HCT116 (cell line): Measurements from ENCODE around the gene IFITM2. TPM values are rescaled to one million over a fixed set of nuclear protein-coding genes. Genes with fewer than 3 reads are reported as not detected.
"Not testable (repeated sequence)": the region's sequence is repeated elsewhere in the genome, so short reads cannot be mapped to it uniquely, and the experiment has no call there.

Source experiments
- ATAC-seq: fragments of 200-7000 bp; cut with Tn5 transposase; 2 replicates; pipeline ENCODE4 v1.9.1; 2020; ENCODE audit warnings: mild to moderate bottlenecking, moderate library complexity
- BruUV-seq: library from RNA; stranded (reverse); fragments of 400-500 nt; replicated peaks from 2 replicates; lab custom pipeline; 2021; lab: Mats Ljungman, UMichigan
- CTCF ChIA-PET: fragments of 300-600 bp; sonication (Branson Sonifier 250); formaldehyde crosslinking; loops from one replicate; lab custom pipeline; 2021; ENCODE audit warnings: antibody characterized with exemption; lab: Charles Lee
- POLR2A ChIA-PET: fragments of 300-600, 350-600 bp; sonication (Branson Sonifier 250); formaldehyde crosslinking; loops from one replicate; lab custom pipeline; 2021; ENCODE audit warnings: antibody characterized with exemption; lab: Charles Lee
- RAD21 ChIA-PET, 2 experiments: fragments of 300-600 bp; sonication (Branson Sonifier 250); formaldehyde crosslinking; loops; one replicate each; lab custom pipeline; 2023; ENCODE audit warnings: low total read pairs in 2 of 2; ENCODE audit not compliant: uncharacterized antibody in 2 of 2, unreplicated experiment in 2 of 2, low non-redundant PET in 1 of 2; lab: Charles Lee
- DNase-seq: peaks from one replicate; pipeline ENCODE4 v3.0.0-alpha.2; 2010; ENCODE audit warnings: low read depth, low spot score
- H2AFZ ChIP-seq: fragments of 200-600 bp; shearing (Covaris generic), sonication (generic); 2 replicates; pipeline ENCODE4 v1.6.1; 2017; ENCODE audit warnings: low read depth, mixed run types, mixed read lengths, antibody characterized with exemption, low read length; ENCODE audit not compliant: poor library complexity, severe bottlenecking
- H3K27ac ChIP-seq: 2 replicates; pipeline ENCODE4 v1.5.1; 2012; ENCODE audit warnings: low read depth, low read length
- H3K27me3 ChIP-seq: fragments of 200-600 bp; sonication (generic); 2 replicates; pipeline ENCODE4 v1.6.1; 2016; ENCODE audit warnings: mixed run types, low read length, mixed read lengths; ENCODE audit not compliant: insufficient read depth
- H3K36me3 ChIP-seq, 2 experiments: fragments of 200-500 bp in 1 of 2; fragments of 200-600 bp in 1 of 2; sonication (Bioruptor generic) in 1 of 2; sonication (generic) in 1 of 2; 2 replicates each; pipeline versions ENCODE4 v1.5.1 to v1.6.1; 2014 to 2016; ENCODE audit warnings: low read length in 2 of 2, inconsistent platforms in 1 of 2, mixed read lengths in 1 of 2, mixed run types in 1 of 2; ENCODE audit not compliant: insufficient read depth in 2 of 2, control insufficient read depth in 1 of 2
- H3K4me1 ChIP-seq, 2 experiments: fragments of 200-600 bp in 1 of 2; sonication (generic) in 1 of 2; 2 replicates each; pipeline versions ENCODE4 v1.5.1 to v1.6.1; 2012 to 2017; ENCODE audit warnings: low read length in 2 of 2, inconsistent platforms in 1 of 2, mild to moderate bottlenecking in 1 of 2, mixed read lengths in 1 of 2, mixed run types in 1 of 2, moderate library complexity in 1 of 2; ENCODE audit not compliant: insufficient read depth in 2 of 2, control insufficient read depth in 1 of 2
- H3K4me2 ChIP-seq: fragments of 200-600 bp; sonication (generic); 2 replicates; pipeline ENCODE4 v1.6.1; 2017; ENCODE audit warnings: mixed run types, low read length, mixed read lengths
- H3K4me3 ChIP-seq, 2 experiments: fragments of 200-600 bp in 1 of 2; sonication (generic) in 1 of 2; replicated peaks in 1 of 2; 2 replicates each; pipeline ENCODE4 v1.5.1; 2011 to 2016; ENCODE audit warnings: low read length in 2 of 2, control low read depth in 1 of 2, low read depth in 1 of 2, mild to moderate bottlenecking in 1 of 2, mixed read lengths in 1 of 2, mixed run types in 1 of 2
- H3K79me2 ChIP-seq: fragments of 200-600 bp; sonication (generic); 2 replicates; pipeline ENCODE4 v1.6.1; 2017; ENCODE audit warnings: mild to moderate bottlenecking, mixed run types, low read length, moderate library complexity, mixed read lengths; ENCODE audit not compliant: insufficient read depth
- H3K9ac ChIP-seq: fragments of 200-600 bp; sonication (generic); 2 replicates; pipeline ENCODE4 v1.6.1; 2016; ENCODE audit warnings: low read length, mixed read lengths
- H3K9me2 ChIP-seq: fragments of 200-600 bp; sonication (generic), shearing (Covaris generic); 2 replicates; pipeline ENCODE4 v1.6.1; 2017; ENCODE audit warnings: mixed run types, mild to moderate bottlenecking, moderate library complexity; ENCODE audit not compliant: insufficient read depth
- H3K9me3 ChIP-seq, 2 experiments: fragments of 200-500 bp in 1 of 2; fragments of 200-600 bp in 1 of 2; sonication (Bioruptor generic) in 1 of 2; sonication (generic) in 1 of 2; 2 replicates each; pipeline ENCODE4 v1.6.1; 2014 to 2017; ENCODE audit warnings: low read length in 2 of 2, mixed read lengths in 2 of 2, inconsistent platforms in 1 of 2, low read depth in 1 of 2, mild to moderate bottlenecking in 1 of 2, mixed run types in 1 of 2, moderate library complexity in 1 of 2; ENCODE audit not compliant: control insufficient read depth in 1 of 2, insufficient read depth in 1 of 2
- H4K20me1 ChIP-seq: fragments of 200-600 bp; sonication (generic), shearing (Covaris generic); 2 replicates; pipeline ENCODE4 v1.6.1; 2017; ENCODE audit warnings: mixed run types, mild to moderate bottlenecking, moderate library complexity; ENCODE audit not compliant: insufficient read depth
- EZH2phosphoT487 ChIP-seq: fragments of 200-600 bp; IDR thresholded peaks from 2 replicates; pipeline ENCODE4 v1.6.1; 2018; ENCODE audit warnings: antibody characterized with exemption, borderline replicate concordance
- FOSL1 ChIP-seq: IDR thresholded peaks from 2 replicates; pipeline ENCODE4 v1.6.1; 2012; ENCODE audit warnings: low read depth
- POLR2AphosphoS5 ChIP-seq: IDR thresholded peaks from 2 replicates; pipeline ENCODE4 v1.6.1; 2011; ENCODE audit warnings: mild to moderate bottlenecking, low read depth, low read length, moderate library complexity
- SIN3A ChIP-seq: IDR thresholded peaks from 2 replicates; pipeline ENCODE4 v1.6.1; 2012; ENCODE audit warnings: low read depth
- YY1 ChIP-seq: IDR thresholded peaks from 2 replicates; pipeline ENCODE4 v1.6.1; 2011; ENCODE audit warnings: low read length, low read depth, moderate library complexity, mild to moderate bottlenecking; ENCODE audit not compliant: insufficient replicate concordance; ENCODE audit errors: extremely low read depth
- ZBTB33 ChIP-seq: IDR thresholded peaks from 2 replicates; pipeline ENCODE4 v1.6.1; 2011; ENCODE audit warnings: mild to moderate bottlenecking, low read length, moderate library complexity; ENCODE audit not compliant: insufficient replicate concordance; ENCODE audit errors: extremely low read depth
- intact Hi-C: fragments of 100-400 bp; cut with micrococcal nuclease; formaldehyde crosslinking; loops from 2 replicates; pipeline ENCODE4 v1.10.0; 2022
- total RNA-seq: library from RNA; stranded (reverse); gene quantifications from one replicate; pipeline ENCODE4 v1.2.1, GENCODE V29; 2021; ENCODE audit not compliant: unreplicated experiment
- TF ChIP-seq, protein P1 (sequence below): IDR thresholded peaks from 2 replicates; pipeline ENCODE4 v1.6.1; 2012

Gene IFITM2
- total RNA-seq, 1 experiment from 2014 or later, result 106 TPM

GRCh38 chr11:350033-350722 lies 42.6 kb downstream of the IFITM2 start:
- H3K4me2 ChIP-seq, ATAC-seq, H3K36me3 ChIP-seq, H3K9ac ChIP-seq, H3K27me3 ChIP-seq, H3K4me1 ChIP-seq, H3K9me2 ChIP-seq, H3K4me3 ChIP-seq, intact Hi-C loops, H3K27ac ChIP-seq, CTCF ChIA-PET, RAD21 ChIA-PET, POLR2A ChIA-PET, H3K9me3 ChIP-seq, BruUV-seq, H4K20me1 ChIP-seq, H2AFZ ChIP-seq, DNase-seq, H3K79me2 ChIP-seq: not testable (repeated sequence)

- peaks cover 12% of the 10 kb centered on the region in 2 experiments for H3K4me1 ChIP-seq
- ChIA-PET POLR2A (no interaction called here), RAD21 (no interaction called here), CTCF (no interaction called here)
- H3K36me3 ChIP-seq, result no peaks in the 10 kb centered on the region
- intact Hi-C loops, result no loop called here
- H2AFZ ChIP-seq, result no peak overlapping the region
- H3K4me3 ChIP-seq, result no peak overlapping the region
- no peaks in the 10 kb centered on the region for H3K79me2 ChIP-seq
- H3K27me3 ChIP-seq, result no peaks in the 10 kb centered on the region
- no peaks in the 10 kb centered on the region for H3K9me2 ChIP-seq
- H4K20me1 ChIP-seq, result no peaks in the 10 kb centered on the region
- ATAC-seq, result no peak
- no peak overlapping the region for H3K4me2 ChIP-seq
- H3K27ac ChIP-seq, result no peak overlapping the region
- BruUV-seq, result no TSS peak
- TF ChIP-seq YY1 (no peak), EZH2phosphoT487 (no peak), POLR2AphosphoS5 (no peak), FOSL1 (no peak), ZBTB33 (no peak), SIN3A (no peak)
- TF ChIP-seq, protein P1, sequence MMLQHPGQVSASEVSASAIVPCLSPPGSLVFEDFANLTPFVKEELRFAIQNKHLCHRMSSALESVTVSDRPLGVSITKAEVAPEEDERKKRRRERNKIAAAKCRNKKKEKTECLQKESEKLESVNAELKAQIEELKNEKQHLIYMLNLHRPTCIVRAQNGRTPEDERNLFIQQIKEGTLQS, result no peak
- no peaks in the 10 kb centered on the region for H3K9me3 ChIP-seq
- no peak for DNase-seq
- no peak overlapping the region for H3K9ac ChIP-seq
Measured at GRCh38 chr11:350723-351255, 43.2 kb downstream of the IFITM2 start.
